ENCODE data around the gene CST9.

DNA sequence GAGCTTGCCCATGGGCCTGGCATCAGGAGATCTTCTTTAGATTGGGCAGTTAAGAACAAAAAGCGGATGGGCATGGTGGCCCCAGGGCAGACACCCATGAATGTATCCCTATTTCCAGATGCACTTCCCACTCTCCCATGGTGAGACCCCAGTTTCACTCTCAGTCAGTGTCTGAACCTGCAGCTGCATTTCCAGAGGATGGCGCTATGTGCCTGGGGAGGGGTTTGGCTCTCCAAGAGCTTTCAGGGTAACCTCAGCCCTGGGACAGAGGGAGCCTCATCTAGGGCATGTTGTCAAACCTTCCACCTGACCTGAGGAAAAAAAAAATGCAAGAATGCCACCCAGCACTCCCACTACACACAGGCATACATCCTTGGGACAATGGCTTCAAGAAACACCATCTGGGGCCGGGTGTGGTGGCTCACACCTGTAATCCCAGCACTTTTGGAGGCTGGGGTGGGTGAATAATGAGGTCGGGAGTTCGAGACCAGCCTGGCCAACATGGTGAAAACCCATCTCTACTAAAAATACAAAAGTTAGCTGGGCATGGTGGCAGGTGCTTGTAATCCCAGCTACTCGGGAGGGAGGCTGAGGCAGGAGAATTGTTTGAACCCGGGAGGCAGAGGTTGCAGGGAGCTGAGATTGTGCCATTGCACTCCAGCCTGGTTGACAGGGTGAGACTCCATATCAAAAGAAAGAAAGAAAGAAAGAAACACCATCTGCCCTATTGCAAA is 39.4 kb downstream of the CST9 start:
- TF ChIP-seq, protein P1, sequence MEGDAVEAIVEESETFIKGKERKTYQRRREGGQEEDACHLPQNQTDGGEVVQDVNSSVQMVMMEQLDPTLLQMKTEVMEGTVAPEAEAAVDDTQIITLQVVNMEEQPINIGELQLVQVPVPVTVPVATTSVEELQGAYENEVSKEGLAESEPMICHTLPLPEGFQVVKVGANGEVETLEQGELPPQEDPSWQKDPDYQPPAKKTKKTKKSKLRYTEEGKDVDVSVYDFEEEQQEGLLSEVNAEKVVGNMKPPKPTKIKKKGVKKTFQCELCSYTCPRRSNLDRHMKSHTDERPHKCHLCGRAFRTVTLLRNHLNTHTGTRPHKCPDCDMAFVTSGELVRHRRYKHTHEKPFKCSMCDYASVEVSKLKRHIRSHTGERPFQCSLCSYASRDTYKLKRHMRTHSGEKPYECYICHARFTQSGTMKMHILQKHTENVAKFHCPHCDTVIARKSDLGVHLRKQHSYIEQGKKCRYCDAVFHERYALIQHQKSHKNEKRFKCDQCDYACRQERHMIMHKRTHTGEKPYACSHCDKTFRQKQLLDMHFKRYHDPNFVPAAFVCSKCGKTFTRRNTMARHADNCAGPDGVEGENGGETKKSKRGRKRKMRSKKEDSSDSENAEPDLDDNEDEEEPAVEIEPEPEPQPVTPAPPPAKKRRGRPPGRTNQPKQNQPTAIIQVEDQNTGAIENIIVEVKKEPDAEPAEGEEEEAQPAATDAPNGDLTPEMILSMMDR (IDR thresholded peaks at IDR 0.05) = no peak
- TF ChIP-seq POLR2A (IDR thresholded peaks at IDR 0.05; ENCODE audit: low read length) (no peak), RAD21 (conservative IDR thresholded peaks at IDR 0.05 in 1 of 2, IDR thresholded peaks at IDR 0.05 in 1 of 2) (no peak), PHF8 (IDR thresholded peaks at IDR 0.05; ENCODE audit: borderline replicate concordance, low read depth) (no peak)
- TF ChIP-seq, protein P2, sequence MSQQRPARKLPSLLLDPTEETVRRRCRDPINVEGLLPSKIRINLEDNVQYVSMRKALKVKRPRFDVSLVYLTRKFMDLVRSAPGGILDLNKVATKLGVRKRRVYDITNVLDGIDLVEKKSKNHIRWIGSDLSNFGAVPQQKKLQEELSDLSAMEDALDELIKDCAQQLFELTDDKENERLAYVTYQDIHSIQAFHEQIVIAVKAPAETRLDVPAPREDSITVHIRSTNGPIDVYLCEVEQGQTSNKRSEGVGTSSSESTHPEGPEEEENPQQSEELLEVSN (IDR thresholded peaks at IDR 0.05; ENCODE audit: borderline replicate concordance, low read depth) = no peak

Measured in A549 (cell line).